ENCODE results near the gene MYMK. TPM values are rescaled to one million over a fixed set of nuclear protein-coding genes. Genes with fewer than 3 reads are reported as not detected.

Gene MYMK
- total RNA-seq, 2 donors from 2014 or later: not detected

GRCh38 chr9:133527444-133527920 lies 2.7 kb upstream of the MYMK start:
- peak in 2 of 4 donors; percentile 30 to 54 for DNase-seq
- 30 to 40% methylated on average over 18 of the region's 18 CpGs for WGBS, 2 donors
- Histone ChIP-seq H3K27me3 (no peaks in the 10 kb centered on the region), H3K4me3 (no peak overlapping the region), H3K4me1 (peaks cover 33% of the 10 kb centered on the region), H3K9me3 (no peaks in the 10 kb centered on the region), H3K36me3 (replicated peaks in 1 of 2; ENCODE audit: insufficient read depth in 1 of 2, low read depth in 2 of 2) (no peaks in the 10 kb centered on the region), H3K27ac (peak overlapping the region in 3 of 4 donors; percentile 38 to 45 (median 42))
- no peak for TF ChIP-seq POLR2A (IDR thresholded peaks at IDR 0.05)
- TF ChIP-seq, protein P1, sequence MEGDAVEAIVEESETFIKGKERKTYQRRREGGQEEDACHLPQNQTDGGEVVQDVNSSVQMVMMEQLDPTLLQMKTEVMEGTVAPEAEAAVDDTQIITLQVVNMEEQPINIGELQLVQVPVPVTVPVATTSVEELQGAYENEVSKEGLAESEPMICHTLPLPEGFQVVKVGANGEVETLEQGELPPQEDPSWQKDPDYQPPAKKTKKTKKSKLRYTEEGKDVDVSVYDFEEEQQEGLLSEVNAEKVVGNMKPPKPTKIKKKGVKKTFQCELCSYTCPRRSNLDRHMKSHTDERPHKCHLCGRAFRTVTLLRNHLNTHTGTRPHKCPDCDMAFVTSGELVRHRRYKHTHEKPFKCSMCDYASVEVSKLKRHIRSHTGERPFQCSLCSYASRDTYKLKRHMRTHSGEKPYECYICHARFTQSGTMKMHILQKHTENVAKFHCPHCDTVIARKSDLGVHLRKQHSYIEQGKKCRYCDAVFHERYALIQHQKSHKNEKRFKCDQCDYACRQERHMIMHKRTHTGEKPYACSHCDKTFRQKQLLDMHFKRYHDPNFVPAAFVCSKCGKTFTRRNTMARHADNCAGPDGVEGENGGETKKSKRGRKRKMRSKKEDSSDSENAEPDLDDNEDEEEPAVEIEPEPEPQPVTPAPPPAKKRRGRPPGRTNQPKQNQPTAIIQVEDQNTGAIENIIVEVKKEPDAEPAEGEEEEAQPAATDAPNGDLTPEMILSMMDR (IDR thresholded peaks at IDR 0.05): no peak
- peak; percentile 52 for ATAC-seq
- intact Hi-C loops (cut with DNase I): no loop called here

DNA sequence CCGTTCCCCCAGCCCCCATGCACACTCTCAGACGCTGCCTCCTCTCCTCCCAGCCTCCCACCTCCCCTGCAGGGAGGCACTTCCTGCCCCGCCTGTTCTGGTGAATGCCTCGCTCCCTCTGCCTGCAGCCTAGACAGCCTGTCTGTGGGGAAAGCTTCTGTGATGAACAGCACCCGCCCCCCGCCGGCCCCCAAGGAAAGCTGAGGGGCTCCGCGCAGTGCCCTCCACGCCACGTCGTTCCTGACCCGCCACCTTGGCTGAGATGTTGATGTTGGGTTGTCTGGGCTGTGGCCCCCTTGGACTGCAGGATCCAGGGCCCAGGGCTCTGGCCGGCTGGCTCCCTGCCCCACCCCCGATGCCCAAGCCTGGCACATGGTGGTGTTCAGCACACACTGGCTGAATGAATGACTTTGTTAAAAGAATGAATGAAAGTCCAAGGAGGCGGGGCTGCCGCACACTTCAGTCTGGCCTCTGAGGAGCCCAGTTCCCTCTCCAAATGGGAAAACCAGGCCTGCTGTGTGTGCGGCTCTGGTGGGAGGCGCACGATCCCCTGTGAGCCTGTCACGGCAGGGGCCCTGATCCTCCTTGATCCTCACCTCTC lies 2.1 kb upstream of the MYMK start:
- H3K4me1 ChIP-seq: peaks cover 39% of the 10 kb centered on the region
- intact Hi-C loops (cut with DNase I): no loop called here
- DNase-seq: no peak
- no peak for TF ChIP-seq POLR2A (IDR thresholded peaks at IDR 0.05)
- TF ChIP-seq, protein P1 (IDR thresholded peaks at IDR 0.05): no peak
- peak overlapping the region in 2 of 4 donors; percentile 42 to 45 for H3K27ac ChIP-seq
- no peak for ATAC-seq
- no peaks in the 10 kb centered on the region for H3K9me3 ChIP-seq
- no peaks in the 10 kb centered on the region for H3K36me3 ChIP-seq (replicated peaks in 1 of 2; ENCODE audit: insufficient read depth in 1 of 2, low read depth in 2 of 2)
- WGBS, 2 donors: 65 to 80% methylated on average over 8 to 21 of the region's 21 CpGs
- no peaks in the 10 kb centered on the region for H3K27me3 ChIP-seq
- no peak overlapping the region for H3K4me3 ChIP-seq

DNA sequence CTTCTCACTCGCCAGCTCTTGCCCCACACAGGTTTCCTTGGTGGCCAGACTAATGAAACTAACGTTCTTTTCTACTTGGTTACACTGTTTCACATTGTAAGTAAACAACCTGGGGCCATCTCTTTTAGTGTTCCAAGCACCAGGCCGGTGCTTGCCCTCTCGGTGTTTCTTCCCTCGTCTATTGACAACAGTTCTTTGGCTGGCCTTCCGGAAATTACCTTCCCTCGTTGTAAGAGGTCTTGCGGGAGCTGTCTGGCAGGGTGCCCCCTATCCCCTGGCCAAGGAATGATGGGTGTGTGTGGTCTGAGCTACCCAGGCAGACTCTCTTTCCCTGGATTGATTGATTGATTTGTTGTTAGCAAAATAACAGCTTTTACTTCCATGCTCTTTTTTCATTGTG lies 918 bp upstream of the MYMK start:
- WGBS, 2 donors: 47 to 53% methylated on average over 8 of the region's 8 CpGs
- no peaks in the 10 kb centered on the region for H3K36me3 ChIP-seq (replicated peaks in 1 of 2; ENCODE audit: insufficient read depth in 1 of 2, low read depth in 2 of 2)
- DNase-seq (no peak), ATAC-seq (no peak)
- TF ChIP-seq, protein P1 (IDR thresholded peaks at IDR 0.05): no peak
- no peak for TF ChIP-seq POLR2A (IDR thresholded peaks at IDR 0.05)
- H3K9me3 ChIP-seq: no peaks in the 10 kb centered on the region
- H3K27ac ChIP-seq: no peak overlapping the region
- H3K4me1 ChIP-seq: peaks cover 49% of the 10 kb centered on the region
- no peak overlapping the region for H3K4me3 ChIP-seq
- H3K27me3 ChIP-seq: no peaks in the 10 kb centered on the region
- intact Hi-C loops (cut with DNase I): no loop called here

GRCh38 chr9:133524146-133524545 lies 613 bp downstream of the MYMK start:
- Histone ChIP-seq H3K4me1 (peaks cover 53% of the 10 kb centered on the region), H3K36me3 (replicated peaks in 1 of 2; ENCODE audit: insufficient read depth in 1 of 2, low read depth in 2 of 2) (no peaks in the 10 kb centered on the region), H3K27ac (no peak overlapping the region), H3K4me3 (no peak overlapping the region), H3K27me3 (no peaks in the 10 kb centered on the region), H3K9me3 (no peaks in the 10 kb centered on the region)
- whole genome bisulfite sequencing, 2 donors: 78 to 84% methylated on average over 5 of the region's 5 CpGs
- DNase-seq: no peak
- TF ChIP-seq POLR2A (IDR thresholded peaks at IDR 0.05): no peak
- TF ChIP-seq, protein P1 (IDR thresholded peaks at IDR 0.05): no peak
- ATAC-seq: no peak
- intact Hi-C loops (cut with DNase I): no loop called here

DNA sequence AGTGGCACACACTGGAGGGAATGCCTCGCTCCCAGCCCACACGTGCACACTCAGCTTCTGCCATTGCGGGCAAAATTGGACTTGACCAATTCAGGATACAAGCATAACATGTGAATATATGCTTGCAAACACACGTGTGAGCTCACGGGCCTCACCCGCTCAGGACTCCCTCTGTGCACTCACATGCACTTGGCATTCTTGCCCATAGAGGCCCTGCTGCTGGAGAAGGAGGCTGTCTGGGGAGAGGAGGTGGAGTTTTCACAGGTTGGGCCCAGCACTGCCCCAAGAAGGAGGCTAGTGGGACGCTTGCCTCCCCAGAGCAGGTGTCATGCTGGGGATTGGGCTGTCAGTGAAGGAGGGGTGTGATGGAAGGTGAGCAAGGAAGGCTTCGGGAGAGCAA lies 1.7 kb downstream of the MYMK start:
- Histone ChIP-seq H3K4me1 (peaks cover 44% of the 10 kb centered on the region), H3K36me3 (replicated peaks in 1 of 2; ENCODE audit: insufficient read depth in 1 of 2, low read depth in 2 of 2) (no peaks in the 10 kb centered on the region), H3K27ac (no peak overlapping the region), H3K9me3 (no peaks in the 10 kb centered on the region), H3K4me3 (no peak overlapping the region), H3K27me3 (no peaks in the 10 kb centered on the region)
- intact Hi-C loops (cut with DNase I): no loop called here
- DNase-seq (no peak), ATAC-seq (no peak)
- 83 to 89% methylated on average over 7 to 8 of the region's 8 CpGs for WGBS, 2 donors
- TF ChIP-seq, protein P1 (IDR thresholded peaks at IDR 0.05): no peak
- TF ChIP-seq POLR2A (IDR thresholded peaks at IDR 0.05): no peak
